K562 (cell line): ENCODE results near the gene FAM24B. TPM values are rescaled to one million over a fixed set of nuclear protein-coding genes. Genes with fewer than 3 reads are reported as not detected.

Experiments
- ATAC-seq: fragments of 200-7000 bp; cut with Tn5 transposase; 3 replicates; pipeline ENCODE4 v1.9.1; 2020; ENCODE audit warnings: moderate library complexity
- BruUV-seq: library from RNA; stranded (reverse); fragments of 400-500 nt; replicated peaks from 2 replicates; lab custom pipeline; 2021; lab: Mats Ljungman, UMichigan
- CTCF ChIA-PET: fragments of 300-600 bp; formaldehyde crosslinking; extraction: SDS; loops from one replicate; lab custom pipeline; 2021; ENCODE audit warnings: low intra/inter-chr PET ratio; lab: Yijun Ruan, JAX
- POLR2A ChIA-PET: fragments of 300-600, 350-650 bp; sonication (Branson Sonifier 250); formaldehyde crosslinking; extraction: SDS; loops from one replicate; lab custom pipeline; 2021; ENCODE audit warnings: antibody characterized with exemption, inconsistent platforms; lab: Yijun Ruan, JAX
- DNase-seq, 4 experiments: peaks; one replicate each; pipeline versions ENCODE4 v3.0.0 to v3.0.0-alpha.2; 2011 to 2018; ENCODE audit warnings: low spot score in 3 of 4, mixed read lengths in 3 of 4; ENCODE audit errors: extremely low read depth in 1 of 4
- FAIRE-seq: peaks from 2 replicates; lab custom pipeline; 2011; peaks lifted over from hg19 to GRCh38; lab: Jason Lieb, UNC
- H2AFZ ChIP-seq: 2 replicates; pipeline ENCODE4 v1.6.0; 2011; ENCODE audit warnings: low read depth, low read length, control low read depth, inconsistent platforms
- H3K27ac ChIP-seq: fragments of 200-600 bp; 3 replicates; pipeline ENCODE4 v1.8.0; 2011; ENCODE audit warnings: low read depth, mild to moderate bottlenecking, control low read depth, inconsistent platforms, low read length, moderate library complexity, mixed read lengths; ENCODE audit errors: extremely low read depth
- H3K27me3 ChIP-seq, 2 experiments: fragments of 300-600 bp in 1 of 2; 2 replicates in 1 of 2; 3 replicates in 1 of 2; pipeline versions ENCODE4 v1.6.0 to v1.8.0; 2011; ENCODE audit warnings: inconsistent platforms in 2 of 2, low read length in 2 of 2, mild to moderate bottlenecking in 1 of 2, mixed read lengths in 1 of 2, moderate library complexity in 1 of 2; ENCODE audit not compliant: control insufficient read depth in 2 of 2, insufficient read depth in 2 of 2
- H3K36me3 ChIP-seq: fragments of 300-600 bp; 3 replicates; pipeline ENCODE4 v1.8.0; 2011; ENCODE audit warnings: mild to moderate bottlenecking, low read length, inconsistent platforms; ENCODE audit not compliant: control insufficient read depth, insufficient read depth
- H3K4me1 ChIP-seq, 2 experiments: fragments of 200-600 bp in 1 of 2; replicated peaks in 1 of 2; 2 replicates in 1 of 2; 3 replicates in 1 of 2; pipeline versions ENCODE4 v1.5.1 to v1.8.0; 2011; ENCODE audit warnings: inconsistent platforms in 2 of 2, low read length in 2 of 2, mild to moderate bottlenecking in 1 of 2, mixed read lengths in 1 of 2, moderate library complexity in 1 of 2; ENCODE audit not compliant: control insufficient read depth in 2 of 2, insufficient read depth in 2 of 2
- H3K4me2 ChIP-seq: 2 replicates; pipeline ENCODE4 v1.6.1; 2011; ENCODE audit warnings: low read length, control low read depth, inconsistent platforms, mixed read lengths; ENCODE audit not compliant: insufficient read depth
- H3K4me3 ChIP-seq: fragments of 200-600 bp; sonication (generic), shearing (Covaris generic); 2 replicates; pipeline ENCODE4 v1.5.1; 2016; ENCODE audit warnings: control low read depth, inconsistent platforms
- H3K79me2 ChIP-seq: fragments of 200-600 bp; 3 replicates; pipeline ENCODE4 v1.8.0; 2011; ENCODE audit warnings: low read length, inconsistent platforms; ENCODE audit not compliant: control insufficient read depth, insufficient read depth
- H3K9ac ChIP-seq, 2 experiments: 2 replicates each; pipeline versions ENCODE4 v1.6.0 to v1.6.1; 2011; ENCODE audit warnings: low read depth in 2 of 2, low read length in 2 of 2, control low read depth in 1 of 2, inconsistent platforms in 1 of 2, mild to moderate bottlenecking in 1 of 2, mixed read lengths in 1 of 2; ENCODE audit not compliant: insufficient read depth in 1 of 2
- H3K9me1 ChIP-seq: one replicate; pipeline ENCODE4 v1.6.0; 2011; ENCODE audit warnings: inconsistent platforms, mild to moderate bottlenecking, low read length, moderate library complexity; ENCODE audit not compliant: control insufficient read depth, insufficient read depth
- H3K9me3 ChIP-seq: replicated peaks from 2 replicates; pipeline ENCODE4 v1.5.1; 2011; ENCODE audit warnings: low read depth, low read length, inconsistent platforms; ENCODE audit not compliant: control insufficient read depth, insufficient read depth
- H4K20me1 ChIP-seq: replicated peaks from 2 replicates; pipeline ENCODE4 v1.6.1; 2011; ENCODE audit warnings: low read length, inconsistent platforms, mixed read lengths; ENCODE audit not compliant: control insufficient read depth, insufficient read depth
- CAMTA2 ChIP-seq: fragments of 250-450 bp; sonication (Bioruptor Pico); conservative IDR thresholded peaks from 2 replicates; pipeline ENCODE4 v1.5.1; 2022
- EP300 ChIP-seq: IDR thresholded peaks from 2 replicates; pipeline ENCODE4 v1.6.1; 2012; ENCODE audit warnings: low read length, improper control_type of control experiment
- FOXA3 ChIP-seq, 2 experiments: fragments of 450-650 bp in 1 of 2; sonication (generic) in 1 of 2; formaldehyde crosslinking; IDR thresholded peaks in 1 of 2; conservative IDR thresholded peaks in 1 of 2; 2 replicates each; pipeline versions ENCODE4 v1.4.0 to v1.8.0; 2020 to 2022; ENCODE audit warnings: mild to moderate bottlenecking in 2 of 2, missing genetic modification reagents in 1 of 2
- FOXM1 ChIP-seq, 2 experiments: fragments of 450-650 bp in 1 of 2; sonication (generic) in 1 of 2; formaldehyde crosslinking in 1 of 2; IDR thresholded peaks; 2 replicates each; pipeline versions ENCODE4 v1.6.1 to v1.9.0; 2017 to 2022; ENCODE audit warnings: low read depth in 2 of 2, mild to moderate bottlenecking in 2 of 2, missing genetic modification reagents in 1 of 2, moderate library complexity in 1 of 2
- ID3 ChIP-seq, 2 experiments: fragments of 250-450 bp in 1 of 2; fragments of 450-650 bp in 1 of 2; sonication (Bioruptor Pico) in 1 of 2; IDR thresholded peaks; 2 replicates each; pipeline versions ENCODE4 v1.6.1 to v1.8.0; 2016 to 2021; ENCODE audit warnings: mild to moderate bottlenecking in 2 of 2, moderate library complexity in 2 of 2, missing compliant biosample characterization in 1 of 2, missing genetic modification characterization in 1 of 2
- SLC30A9 ChIP-seq: fragments of 250-450 bp; sonication (Bioruptor Pico); IDR thresholded peaks from 2 replicates; pipeline ENCODE4 v1.8.0; 2022; ENCODE audit warnings: mild to moderate bottlenecking, moderate library complexity
- XRCC5 ChIP-seq: fragments of 200-400 bp; formaldehyde crosslinking; IDR thresholded peaks from 2 replicates; pipeline ENCODE4 v1.6.1; 2017; ENCODE audit warnings: low read depth, mild to moderate bottlenecking, low read length
- ZBTB43 ChIP-seq: sonication (generic); formaldehyde crosslinking; IDR thresholded peaks from 2 replicates; pipeline ENCODE4 v1.8.0; 2023; ENCODE audit warnings: mild to moderate bottlenecking, missing genetic modification reagents
- ZNF740 ChIP-seq, 3 experiments: fragments of 200-800 bp in 1 of 3; sonication (Bioruptor generic) in 1 of 3; sonication (generic) in 1 of 3; formaldehyde crosslinking in 1 of 3; IDR thresholded peaks; 2 replicates each; pipeline versions ENCODE4 v1.6.1 to v1.8.0; 2016 to 2022; ENCODE audit warnings: mild to moderate bottlenecking in 2 of 3, missing compliant biosample characterization in 2 of 3, missing genetic modification characterization in 2 of 3, missing genetic modification reagents in 1 of 3
- WGBS: fragments of 100-300 bp; shearing (Covaris generic); methylation state at CpG from one replicate; pipeline ENCODE4 v1.1.6; 2016; ENCODE audit warnings: low coverage, mixed read lengths; ENCODE audit not compliant: insufficient coverage; ENCODE audit errors: missing lambda C conversion rate; 5-methylcytosine and 5-hydroxymethylcytosine counted together
- in situ Hi-C: fragments of 300-500 bp; cut with MboI; formaldehyde crosslinking; loops from 4 replicates; pipeline ENCODE4 v1.15.0; 2018; ENCODE audit warnings: inconsistent platforms, mixed read lengths
- intact Hi-C: fragments of 100-400 bp; cut with micrococcal nuclease; formaldehyde crosslinking; loops from 2 replicates; pipeline ENCODE4 v1.14.2; 2022
- polyA plus RNA-seq, 8 experiments: library from polyadenylated mRNA; depleted of rRNA in 4 of 8; stranded (reverse) in 5 of 8; unstranded in 3 of 8; fragments of >200 nt; fragmentation: Nextera tagmentation in 2 of 8; fragmentation: Illumina TruSeq in 1 of 8; extraction: Ambion mirVana in 2 of 8; extraction: Trizol in 1 of 8; gene quantifications; 2 replicates each; pipeline versions ENCODE4 v1.2.1 to v1.2.3, GENCODE V29; 2011 to 2014; ENCODE audit warnings: inconsistent platforms in 1 of 8, missing spikeins in 1 of 8
- total RNA-seq, 7 experiments: library from RNA; depleted of rRNA in 6 of 7; stranded (reverse); fragments of >200 nt in 6 of 7; fragmentation: Illumina TruSeq in 2 of 7; extraction: Trizol in 2 of 7; gene quantifications; 2 replicates each; pipeline versions ENCODE4 v1.2.1 to v1.2.3, GENCODE V29; 2011 to 2021; ENCODE audit warnings: low replicate concordance in 1 of 7

The FAM24B gene
- total and polyA plus RNA-seq, 9 of the 15 experiments (the other 6 are each of a cell fraction or from before 2014, with no cell fraction given) = 6.0 to 19.6 (median 9.2) TPM

GRCh38 chr10:122849090-122849489, 30.3 kb downstream of the FAM24B start:
- WGBS = 93% methylated on average over 2 of the region's 2 CpGs
- ATAC-seq (no peak), FAIRE-seq (no peak), DNase-seq (no peak)
- H3K9ac ChIP-seq = no peak overlapping the region
- H3K4me2 ChIP-seq = no peak overlapping the region
- H2AFZ ChIP-seq = no peak overlapping the region
- ChIA-PET CTCF (no interaction called here), POLR2A (no interaction called here)
- no peaks in the 10 kb centered on the region for H3K27me3 ChIP-seq
- intact Hi-C loops = no loop called here
- no peak overlapping the region for H3K27ac ChIP-seq
- H3K9me1 ChIP-seq = no peaks in the 10 kb centered on the region
- no peaks in the 10 kb centered on the region for H3K9me3 ChIP-seq
- H4K20me1 ChIP-seq = no peaks in the 10 kb centered on the region
- in situ Hi-C loops = no loop called here
- BruUV-seq = no TSS peak
- H3K79me2 ChIP-seq = no peaks in the 10 kb centered on the region
- no peak overlapping the region for H3K4me3 ChIP-seq
- H3K36me3 ChIP-seq = peaks cover 35% of the 10 kb centered on the region; the same call in 2 of the 3 replicates
- TF ChIP-seq FOXM1 (IDR thresholded peaks at IDR 0.05; ENCODE audit: low read depth) (no peak), FOXM1 (CRISPR knock-in tag; IDR thresholded peaks at IDR 0.05; ENCODE audit: low read depth) (no peak), EP300 (no peak)
- H3K4me1 ChIP-seq = no peaks in the 10 kb centered on the region; a peak in 1 of 5 replicates

- ChIA-PET POLR2A (interaction anchor here (0.6 kb wide), 1 partner anchor 324 kb away, joined by 3 read pairs; no protein-coding TSS in a partner anchor), CTCF (no interaction called here)
- Histone ChIP-seq H3K9ac (no peak overlapping the region), H3K27ac (no peak overlapping the region), H3K27me3 (no peaks in the 10 kb centered on the region), H3K36me3 (peaks cover 25% of the 10 kb centered on the region; the same call in 2 of the 3 replicates), H3K9me3 (no peaks in the 10 kb centered on the region), H4K20me1 (no peaks in the 10 kb centered on the region), H3K4me3 (no peak overlapping the region), H3K4me1 (no peaks in the 10 kb centered on the region; a peak in 1 of 5 replicates), H3K79me2 (no peaks in the 10 kb centered on the region), H3K9me1 (no peaks in the 10 kb centered on the region), H2AFZ (no peak overlapping the region), H3K4me2 (no peak overlapping the region)
- in situ Hi-C loops = no loop called here
- intact Hi-C loops = no loop called here
- DNase-seq (peak in 1 of 4 experiments; percentile 7), FAIRE-seq (no peak), ATAC-seq (no peak; the same call in 2 of the 3 replicates)
- WGBS = 87% methylated on average over 9 of the region's 12 CpGs
- BruUV-seq = no TSS peak
- TF ChIP-seq FOXA3 (CRISPR knock-in tag; conservative IDR thresholded peaks at IDR 0.05 in 1 of 2, IDR thresholded peaks at IDR 0.05 in 1 of 2) (0 out of 4 replicates have a peak, but pooled peaks of 1 of the 2 experiments have one; percentile 22), ZNF740 (CRISPR knock-in tag; IDR thresholded peaks at IDR 0.05) (no peak), ZNF740 (tag; IDR thresholded peaks at IDR 0.05) (no peak), ZBTB43 (CRISPR knock-in tag) (no peak), SLC30A9 (no peak), CAMTA2 (CRISPR knock-in tag) (no peak), ID3 (CRISPR knock-in tag; IDR thresholded peaks at IDR 0.05) (no peak), ID3 (tag; IDR thresholded peaks at IDR 0.05) (0 out of 2 replicates have a peak, but pooled peaks have one; percentile 25), XRCC5 (no peak)
Measured at GRCh38 chr10:122847782-122848604, 31.4 kb downstream of the FAM24B start.
